ENCODE measurements around the gene TM4SF20. TPM values are rescaled to one million over a fixed set of nuclear protein-coding genes. Genes with fewer than 3 reads are reported as not detected.

Gene TM4SF20
- total and polyA plus RNA-seq, 10 of the 15 experiments (the other 5 are each of a cell fraction or from before 2014, with no cell fraction given) = 0.04 to 0.07 TPM; not detected in 8

- TF ChIP-seq CTCF (IDR thresholded peaks at IDR 0.05 in 2 of 3, conservative IDR thresholded peaks at IDR 0.05 in 1 of 3; ENCODE audit: control insufficient read depth in 2 of 3, extremely low read depth in 1 of 3, insufficient read depth in 1 of 3, low read depth in 3 of 3, low read length in 3 of 3) = peak; percentile 61 to 90 (median 74)
- TF ChIP-seq EZH2 (IDR thresholded peaks at IDR 0.05; ENCODE audit: borderline replicate concordance, control insufficient read depth, low read depth, low read length) = no peak
- TF ChIP-seq MTA2 (IDR thresholded peaks at IDR 0.05; ENCODE audit: low read depth) = no peak
- no peak; the same call in 1 of the 2 replicates for TF ChIP-seq ZNF687 (IDR thresholded peaks at IDR 0.05)
- TF ChIP-seq GABPA (IDR thresholded peaks at IDR 0.05; ENCODE audit: low read depth) = no peak
- no peak for TF ChIP-seq BCL11A (IDR thresholded peaks at IDR 0.05; ENCODE audit: low read depth, low read length)
- peak; percentile 71 for TF ChIP-seq SMARCA5 (IDR thresholded peaks at IDR 0.05)
- TF ChIP-seq SP1 (IDR thresholded peaks at IDR 0.05; ENCODE audit: low read depth, low read length) = no peak
- no peak for TF ChIP-seq E4F1 (IDR thresholded peaks at IDR 0.05; ENCODE audit: borderline replicate concordance, partially characterized antibody)
- peak; percentile 39; the same call in 1 of the 2 replicates for TF ChIP-seq NBN (IDR thresholded peaks at IDR 0.05)
- no peak for TF ChIP-seq EP300 (IDR thresholded peaks at IDR 0.05; ENCODE audit: borderline replicate concordance in 1 of 2, control insufficient read depth in 1 of 2, low read depth in 2 of 2, low read length in 2 of 2)
- no peak for TF ChIP-seq HDGF (IDR thresholded peaks at IDR 0.05)
- no peak for TF ChIP-seq SREBF2 (IDR thresholded peaks at IDR 0.05; ENCODE audit: low read length)
- TF ChIP-seq FOXK2 (IDR thresholded peaks at IDR 0.05) = no peak
- no peak for TF ChIP-seq ATF2 (IDR thresholded peaks at IDR 0.05; ENCODE audit: low read length)
- TF ChIP-seq ZNF217 (IDR thresholded peaks at IDR 0.05) = no peak
- TF ChIP-seq SKIL (IDR thresholded peaks at IDR 0.05; ENCODE audit: low read depth, poor library complexity, severe bottlenecking) = peak; percentile 36
Measured at GRCh38 chr2:227406177-227407031, 27.3 kb upstream of the TM4SF20 start (continued).

Data from GM12878 (cell line).